ENCODE measurements around the gene TRPM1.

Gene TRPM1

DNA sequence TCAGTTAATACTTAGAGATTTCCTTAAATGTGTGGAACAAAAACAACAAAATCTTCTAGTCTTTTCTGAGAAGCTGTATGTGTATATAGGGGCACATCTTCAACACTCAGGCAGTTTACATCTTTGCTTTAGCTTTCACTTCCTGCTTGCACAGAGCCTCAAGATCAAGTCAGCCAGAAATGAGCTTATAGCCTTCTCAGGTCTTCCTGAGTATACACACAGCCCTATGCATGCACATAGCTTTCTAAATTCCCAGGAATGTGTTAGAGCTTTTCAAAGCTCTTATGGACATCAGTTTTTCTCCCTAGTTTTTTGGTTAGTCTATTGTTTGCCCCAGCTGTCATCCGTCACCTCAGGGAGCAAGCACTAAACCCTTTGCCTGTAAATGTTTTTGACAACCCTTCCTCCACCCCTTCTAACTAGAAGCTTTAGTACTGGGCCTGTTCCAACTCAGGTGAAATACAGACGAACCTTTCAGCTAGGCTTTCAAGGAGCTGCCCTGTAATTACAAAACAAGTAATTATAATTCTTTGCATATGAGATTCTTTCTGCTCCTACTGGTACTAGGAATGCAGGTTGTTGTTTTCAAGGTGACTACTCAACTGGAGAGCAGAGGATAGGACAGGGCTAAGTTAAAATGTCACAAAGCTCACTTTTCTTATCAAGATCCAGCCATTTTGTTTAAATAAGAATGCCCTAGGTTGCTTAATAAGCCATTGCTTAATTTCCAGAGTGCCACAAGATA is 87.5 kb downstream of the TRPM1 start:
- DNase-seq: no peak

- no peak for DNase-seq
Measured at GRCh38 chr15:31012455-31012854, 89.1 kb downstream of the TRPM1 start.

DNA sequence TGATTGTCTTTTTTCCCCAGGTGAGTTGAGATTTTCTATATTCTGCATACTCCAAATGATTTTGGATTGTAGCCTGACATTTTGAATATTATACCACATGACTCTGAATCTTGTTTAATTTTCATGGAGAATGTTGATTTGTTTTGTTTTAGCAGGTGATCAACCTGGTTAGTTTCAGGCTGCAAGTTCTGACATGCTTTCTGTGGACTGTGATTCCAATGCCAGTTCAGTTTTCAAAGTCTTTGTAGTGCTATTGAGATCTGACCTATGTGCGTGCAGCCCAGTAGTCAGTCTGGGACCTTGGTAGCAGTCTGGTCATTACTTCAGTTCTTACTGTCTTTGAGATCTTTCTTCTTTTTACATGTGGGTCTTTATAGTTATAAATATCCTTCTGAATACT is 91.5 kb downstream of the TRPM1 start:
- DNase-seq: no peak

GRCh38 chr15:31005660-31006059 is 95.9 kb downstream of the TRPM1 start:
- DNase-seq: no peak

DNA sequence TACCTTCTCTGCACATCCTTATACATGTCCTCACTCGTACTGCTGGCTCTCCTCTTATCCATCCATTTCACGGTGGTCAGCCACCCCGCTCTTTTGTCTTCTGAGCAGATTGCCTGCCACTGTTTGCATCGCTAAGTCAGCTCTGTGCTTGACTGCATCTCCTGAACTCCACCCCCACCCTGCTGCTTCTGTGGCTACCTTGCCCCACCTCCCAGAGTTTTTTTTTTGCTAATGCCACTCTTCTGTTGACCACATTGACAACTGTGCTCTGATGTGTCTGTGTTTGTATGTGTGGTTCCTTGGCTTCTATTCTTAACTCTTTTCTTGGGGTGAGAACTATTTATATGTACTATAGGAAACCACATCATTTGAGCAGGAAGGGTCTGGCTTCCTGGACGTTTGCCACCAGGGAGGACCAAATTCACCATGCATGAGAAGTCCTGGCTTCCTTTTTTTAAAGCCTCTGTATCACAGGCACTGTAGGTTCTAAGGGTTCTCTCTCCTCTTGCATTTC is 97.2 kb downstream of the TRPM1 start:
- peak; percentile 66 for DNase-seq

DNA sequence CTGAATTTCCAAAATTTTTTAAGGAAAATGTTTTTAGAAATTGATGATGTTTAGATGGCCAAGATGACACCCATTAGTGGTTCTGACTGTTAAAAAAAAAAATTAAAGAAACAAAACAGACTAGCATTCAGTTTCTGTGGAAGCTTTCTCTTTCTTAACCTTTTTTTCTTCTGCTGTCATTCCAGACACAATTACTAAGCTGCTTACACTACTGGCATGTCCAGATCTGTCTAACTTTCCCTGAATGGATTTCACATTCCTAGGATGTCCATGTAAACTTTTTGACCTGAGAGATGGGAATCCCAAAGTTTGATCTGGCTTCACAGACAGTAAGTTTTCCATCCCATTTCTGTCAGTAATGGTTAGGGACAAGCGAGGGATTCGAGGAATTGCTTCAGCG is 99.8 kb downstream of the TRPM1 start:
- DNase-seq: no peak

- DNase-seq: no peak
Measured at GRCh38 chr15:30999729-31000128, 101.8 kb downstream of the TRPM1 start.

DNA sequence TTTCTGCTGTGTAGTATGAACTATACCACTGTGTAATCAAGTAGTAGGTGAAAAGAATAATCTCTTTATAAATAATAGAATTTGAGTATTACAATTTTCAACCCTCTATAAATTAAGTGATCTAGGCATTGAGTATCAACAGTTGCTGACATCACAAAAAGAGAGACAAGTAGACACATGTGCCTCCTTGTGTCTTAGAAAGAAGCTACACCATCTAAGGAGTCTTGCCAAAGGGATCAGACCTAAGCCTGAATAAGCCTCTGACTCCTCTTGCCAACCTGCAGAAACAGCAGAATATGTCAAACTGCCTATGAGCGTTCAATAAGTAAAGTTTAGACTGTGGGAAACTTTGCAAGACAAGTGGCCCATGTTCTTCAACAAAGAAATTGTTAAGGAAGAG is 104.3 kb downstream of the TRPM1 start:
- no peak for DNase-seq

GRCh38 chr15:30992249-30992864 is 109.2 kb downstream of the TRPM1 start:
- no peak for DNase-seq

DNA sequence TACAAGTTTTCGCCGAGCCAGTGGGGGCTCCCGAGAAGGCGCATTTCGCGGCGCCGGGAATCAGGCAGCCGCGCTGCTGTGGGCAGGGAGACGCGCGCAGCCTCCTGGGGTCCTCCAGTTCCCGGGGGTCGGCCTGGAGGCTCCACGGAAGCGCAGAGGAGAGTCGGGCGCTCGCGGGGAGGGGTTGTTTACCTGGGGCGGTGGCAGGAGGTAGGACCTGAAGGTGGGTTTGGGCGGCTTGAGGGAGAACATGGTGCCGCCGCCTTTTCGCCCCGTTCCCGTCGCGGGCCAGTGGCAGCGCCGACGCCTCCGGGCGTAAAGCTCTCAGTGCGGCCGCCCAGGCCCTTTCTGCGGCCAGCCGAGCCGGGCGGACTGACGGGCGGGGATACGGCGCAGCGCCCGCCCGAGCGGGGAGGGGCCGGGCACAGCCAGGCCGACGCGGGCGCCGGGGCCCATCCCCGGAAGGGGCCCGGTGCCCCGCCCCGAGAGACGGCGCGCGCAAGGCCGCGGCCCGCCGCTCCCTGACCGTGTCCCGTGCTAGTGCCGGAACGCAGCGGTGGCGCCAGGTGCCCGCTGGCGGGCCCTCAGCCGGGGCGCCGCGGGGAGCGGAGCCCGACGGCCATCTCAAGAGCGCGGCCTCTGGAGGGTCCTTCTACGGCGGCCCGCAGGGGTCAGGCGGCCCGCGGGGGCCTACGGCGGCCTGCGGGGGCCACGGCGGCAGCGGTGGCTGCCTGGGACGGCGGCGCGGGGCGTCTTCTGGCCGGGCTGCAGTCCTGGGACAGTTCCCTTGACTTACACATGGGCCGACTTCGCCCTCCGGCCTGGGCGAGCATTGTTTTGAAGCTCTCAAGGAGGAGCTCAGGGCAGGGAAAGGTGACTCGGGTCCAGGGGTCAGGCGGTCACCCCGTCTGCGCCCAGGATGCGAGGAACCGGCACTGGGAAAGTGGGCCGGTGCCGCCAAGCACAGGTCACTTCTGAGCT is 110.0 kb downstream of the TRPM1 start, which contains the start of gene MTMR10:
Gene MTMR10 (minus strand): TSS at position 374 of the 981 bp plus-strand sequence. CDS start 122 bp downstream, at position 252.
- peak; percentile 79 for DNase-seq

GRCh38 chr15:30990446-30991254 is 110.9 kb downstream of the TRPM1 start:
- DNase-seq: no peak

DNA sequence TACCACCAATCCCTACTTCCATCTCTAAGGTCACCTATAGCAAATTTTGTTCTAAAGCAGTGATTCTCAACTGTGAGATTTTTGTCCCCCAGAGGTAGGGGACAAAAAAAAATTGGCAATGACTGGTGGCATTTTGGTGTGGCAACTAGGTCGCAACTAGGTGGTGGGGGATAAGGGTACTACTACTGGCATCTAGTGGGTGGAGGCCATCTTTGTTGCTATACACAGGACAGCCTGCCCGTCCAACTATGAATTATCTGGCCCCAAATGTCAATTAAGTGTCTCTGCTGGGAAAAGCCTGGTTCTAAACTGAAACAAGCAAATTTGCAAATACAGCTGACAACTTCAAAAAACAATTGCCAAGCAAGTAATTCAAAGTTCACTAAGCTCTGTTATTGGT is 111.5 kb downstream of the TRPM1 start:
- DNase-seq: peak; percentile 2

DNA sequence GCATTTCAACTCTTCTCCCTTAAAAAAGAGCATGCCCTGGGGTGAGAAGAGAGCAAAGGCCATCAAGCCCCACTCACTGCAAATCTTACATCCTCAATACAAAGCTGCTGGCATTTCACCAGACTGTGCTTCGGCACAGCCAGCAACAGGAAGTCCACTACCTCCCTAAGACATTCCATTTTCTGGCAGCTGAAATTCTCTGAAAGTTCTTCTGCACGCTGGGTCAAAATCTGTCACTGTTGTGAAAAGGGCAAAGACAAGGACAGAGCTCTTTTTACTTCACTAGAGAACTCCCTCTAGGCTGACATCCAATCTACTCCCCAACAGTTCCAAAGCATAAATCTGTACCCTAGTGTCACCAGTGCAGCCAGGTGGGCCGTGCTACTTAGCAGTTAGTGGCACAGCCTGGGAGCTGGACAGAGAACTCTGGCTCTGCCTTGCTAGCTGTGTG is 116.4 kb downstream of the TRPM1 start:
- no peak for DNase-seq

- DNase-seq: no peak
Measured at GRCh38 chr15:30984542-30984941, 117.0 kb downstream of the TRPM1 start.

DNA sequence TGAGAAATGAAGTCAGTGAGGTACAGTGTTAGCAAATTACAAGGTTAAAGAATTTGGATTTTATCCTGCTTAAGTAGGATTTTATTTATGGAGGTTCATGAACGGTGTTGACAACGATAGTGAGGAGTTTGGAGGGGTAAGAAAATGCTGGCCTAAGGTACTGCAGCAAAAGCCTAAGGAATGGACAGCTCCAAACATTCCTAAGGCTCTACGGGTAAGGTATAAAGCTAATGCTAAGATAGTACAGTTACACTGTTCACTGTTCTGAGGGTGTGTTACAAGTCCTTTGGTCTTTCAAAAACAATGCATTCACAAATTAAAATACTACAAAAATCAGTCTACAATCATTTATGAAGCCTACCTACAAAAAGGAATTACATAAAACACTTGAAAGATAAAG is 117.4 kb downstream of the TRPM1 start:
- no peak for DNase-seq

GRCh38 chr15:30979457-30979856 is 122.1 kb downstream of the TRPM1 start:
- no peak for DNase-seq

DNA sequence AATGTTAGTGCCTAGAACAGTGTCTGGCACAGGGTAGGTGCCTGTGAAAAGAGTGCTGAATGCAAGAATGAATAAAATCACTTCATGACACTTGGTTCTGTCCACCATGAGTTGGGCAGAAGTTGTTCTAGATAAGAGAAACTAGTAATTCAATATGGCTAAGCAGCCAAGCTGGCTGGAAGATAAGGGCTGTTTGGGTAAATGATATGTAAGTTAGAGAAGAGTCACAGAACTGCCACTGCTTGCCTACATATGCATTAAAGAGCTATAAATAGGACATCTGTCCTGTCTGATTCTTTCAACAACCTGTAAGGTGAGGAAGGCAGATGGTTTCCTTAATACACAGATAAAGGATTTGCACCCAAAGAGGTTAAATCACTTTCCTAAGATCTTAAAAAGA is 123.2 kb downstream of the TRPM1 start:
- no peak for DNase-seq

DNA sequence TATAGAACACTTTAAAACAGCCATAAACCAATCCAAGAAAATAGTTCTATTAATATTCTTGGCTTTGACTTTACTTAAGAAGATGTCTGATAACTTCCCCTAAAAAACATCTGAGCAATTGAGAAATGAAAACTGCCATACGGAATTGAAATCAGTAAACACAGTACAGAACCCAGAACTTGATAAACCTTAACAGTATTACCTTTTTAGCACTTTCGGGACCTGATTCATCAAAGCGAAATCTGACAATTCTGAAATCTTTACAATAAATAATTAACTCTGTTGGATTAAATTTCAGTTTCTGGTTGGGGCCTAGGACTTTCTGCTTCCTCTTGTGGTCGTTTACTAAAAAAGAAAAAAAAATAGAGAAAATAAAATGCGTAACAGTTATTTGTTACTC is 127.4 kb downstream of the TRPM1 start:
- DNase-seq: no peak

- no peak for DNase-seq
Measured at GRCh38 chr15:30973379-30973778, 128.1 kb downstream of the TRPM1 start.

DNA sequence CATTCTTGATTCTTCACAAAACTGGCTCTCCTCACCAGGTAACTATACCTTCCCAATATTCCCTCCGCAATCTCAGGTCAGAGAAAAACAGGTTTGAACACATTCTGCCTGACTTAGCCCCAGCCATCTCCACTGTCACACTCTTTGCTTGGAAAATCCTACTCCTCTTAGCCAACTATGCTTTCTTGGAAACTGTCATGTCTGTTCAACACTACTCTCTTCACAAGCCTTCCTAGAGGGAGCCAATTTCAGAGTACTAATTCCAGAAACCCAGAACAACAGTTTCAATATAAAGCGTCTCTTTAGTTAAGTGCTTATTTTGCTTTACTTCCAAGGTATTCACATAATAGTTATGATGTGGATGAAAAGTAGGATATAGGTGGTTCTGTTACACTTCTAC is 131.8 kb downstream of the TRPM1 start:
- no peak for DNase-seq

- DNase-seq: no peak
Measured at GRCh38 chr15:30963681-30964080, 137.8 kb downstream of the TRPM1 start.

GRCh38 chr15:30962659-30963058 is 138.9 kb downstream of the TRPM1 start:
- DNase-seq: no peak
